ENCODE measurements around the gene C5orf15.

Gene C5orf15

GRCh38 chr5:133993185-133993936 lies 24.9 kb upstream of the C5orf15 start:
- no peak overlapping the region for H3K4me3 ChIP-seq (ENCODE audit: control insufficient read depth, low read depth, low read length)
- no peak for TF ChIP-seq CTCF (IDR thresholded peaks at IDR 0.05; ENCODE audit: control insufficient read depth, insufficient read depth, low read depth, low read length, missing control alignments)
- DNase-seq (ENCODE audit: low read depth), result no peak

DNA sequence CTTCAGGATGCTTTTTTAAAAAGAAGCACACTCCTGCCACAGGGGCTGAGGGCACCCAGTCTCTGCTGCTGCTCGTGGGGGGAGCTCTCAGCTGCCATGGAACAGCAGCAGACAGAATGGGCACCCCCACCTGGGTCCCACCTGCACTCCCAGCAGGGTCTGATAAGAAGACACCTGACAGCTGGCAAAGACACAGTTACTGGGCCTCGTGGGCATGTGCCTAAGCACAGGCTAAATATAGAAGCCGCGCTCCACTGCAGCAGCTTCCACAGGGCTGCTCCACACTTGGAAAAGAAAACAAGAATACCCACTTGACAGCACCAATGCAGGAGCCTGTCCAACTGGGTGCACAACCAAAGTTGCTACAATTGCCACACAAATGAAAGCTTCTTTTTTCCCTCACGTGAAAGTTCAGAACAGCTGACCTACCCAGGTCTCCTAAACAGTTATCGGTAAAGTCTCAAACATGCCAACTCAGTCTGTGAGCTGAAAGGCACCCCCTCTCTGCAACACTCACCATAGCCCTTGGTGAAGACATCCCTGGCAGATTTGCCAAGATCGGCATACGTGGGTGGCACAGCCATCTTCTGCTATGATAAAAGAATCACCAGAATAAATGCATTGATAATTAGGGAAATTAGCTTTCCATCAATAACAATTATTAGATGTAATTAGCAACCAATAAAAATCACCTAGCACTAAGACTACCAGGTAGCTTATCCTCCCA lies 24.2 kb upstream of the C5orf15 start:
- DNase-seq (ENCODE audit: low read depth), result no peak
- no peak for TF ChIP-seq CTCF (IDR thresholded peaks at IDR 0.05; ENCODE audit: control insufficient read depth, insufficient read depth, low read depth, low read length, missing control alignments)
- no peak overlapping the region for H3K4me3 ChIP-seq (ENCODE audit: control insufficient read depth, low read depth, low read length)

DNA sequence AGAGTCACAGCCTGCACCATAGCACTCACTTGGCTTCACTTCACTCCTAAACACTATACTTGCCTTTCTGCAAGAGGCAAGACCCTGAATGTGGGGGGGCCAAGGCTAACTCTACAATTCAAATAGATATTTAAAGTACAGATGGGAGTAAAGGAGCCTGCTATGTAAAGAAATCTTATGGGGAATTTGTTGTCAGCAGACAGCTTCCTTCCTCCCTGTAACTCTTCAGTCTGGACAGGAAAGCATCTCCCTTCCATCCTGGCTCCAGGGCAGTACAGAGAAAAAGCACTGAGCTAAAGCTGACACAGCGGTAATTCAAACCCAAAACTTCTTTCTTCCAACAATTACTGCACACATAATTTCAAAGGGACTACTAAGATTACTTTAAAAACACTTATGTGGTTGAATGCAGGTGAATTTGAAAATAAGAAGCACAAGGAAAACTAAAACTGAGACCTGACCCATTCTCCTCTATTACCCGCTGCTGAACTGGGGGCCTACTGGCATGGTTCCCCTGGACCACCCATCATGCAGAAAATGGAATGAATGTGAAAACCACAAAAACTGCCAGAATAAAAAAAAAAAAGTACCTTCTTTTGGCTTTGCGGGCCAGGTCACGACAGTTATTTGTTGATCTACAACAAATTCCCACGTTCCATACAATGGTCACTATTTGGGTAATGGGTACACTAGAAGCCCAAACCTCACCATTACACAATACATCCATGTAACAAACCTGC lies 22.9 kb upstream of the C5orf15 start:
- no peak for TF ChIP-seq CTCF (IDR thresholded peaks at IDR 0.05; ENCODE audit: control insufficient read depth, insufficient read depth, low read depth, low read length, missing control alignments)
- no peak overlapping the region for H3K4me3 ChIP-seq (ENCODE audit: control insufficient read depth, low read depth, low read length)
- no peak for DNase-seq (ENCODE audit: low read depth)

GRCh38 chr5:133990396-133990795 lies 22.0 kb upstream of the C5orf15 start:
- DNase-seq (ENCODE audit: low read depth), result no peak
- no peak for TF ChIP-seq CTCF (IDR thresholded peaks at IDR 0.05; ENCODE audit: control insufficient read depth, insufficient read depth, low read depth, low read length, missing control alignments)
- H3K4me3 ChIP-seq (ENCODE audit: control insufficient read depth, low read depth, low read length), result no peak overlapping the region

- no peak for DNase-seq (ENCODE audit: low read depth)
- no peak for TF ChIP-seq CTCF (IDR thresholded peaks at IDR 0.05; ENCODE audit: control insufficient read depth, insufficient read depth, low read depth, low read length, missing control alignments)
- H3K4me3 ChIP-seq (ENCODE audit: control insufficient read depth, low read depth, low read length), result no peak overlapping the region
Observed at GRCh38 chr5:133985540-133986180, 17.2 kb upstream of the C5orf15 start.

DNA sequence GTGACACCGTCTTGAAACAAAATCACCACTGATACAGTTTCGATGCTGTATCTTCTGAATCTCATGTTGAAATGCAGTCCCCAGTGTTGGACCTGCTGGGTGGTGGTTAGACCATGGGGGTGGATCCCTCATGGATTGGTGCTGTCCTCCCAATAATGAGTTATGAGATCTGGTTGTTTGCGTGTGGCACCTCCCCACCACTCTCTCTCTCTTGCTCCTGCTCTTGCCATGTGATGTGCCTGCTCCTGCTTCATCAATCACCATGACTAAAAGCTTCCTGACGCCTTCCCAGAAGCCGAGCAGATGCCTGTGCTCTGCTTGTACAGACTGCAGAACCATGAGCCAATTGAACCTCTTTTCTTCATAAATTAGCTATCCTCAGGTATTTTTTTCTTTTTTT lies 15.2 kb upstream of the C5orf15 start:
- no peak for DNase-seq (ENCODE audit: low read depth)
- TF ChIP-seq CTCF (IDR thresholded peaks at IDR 0.05; ENCODE audit: control insufficient read depth, insufficient read depth, low read depth, low read length, missing control alignments), result no peak
- no peak overlapping the region for H3K4me3 ChIP-seq (ENCODE audit: control insufficient read depth, low read depth, low read length)

All from AG09309 (cell line).